Measurements from ENCODE around the gene DUSP12.
"Not testable (repeated sequence)": the region's sequence is repeated elsewhere in the genome, so short reads cannot be mapped to it uniquely, and the experiment has no call there.

DUSP12 gene

GRCh38 chr1:161720956-161721737 is 28.4 kb upstream of the DUSP12 start, which contains the start of gene FCRLB:
TSS of gene FCRLB (plus strand) at chr1:161721544. CDS start at chr1:161722673, 1,129 bp downstream.
- Histone ChIP-seq H3K4me1 (ENCODE audit: control insufficient read depth, insufficient read depth, low read length) (no peaks in the 10 kb centered on the region), H3K9ac (ENCODE audit: low read length) (no peak within 1 kb of the TSS), H3K4me3 (ENCODE audit: low read length) (no peak within 1 kb of the TSS), H3K36me3 (ENCODE audit: control insufficient read depth, insufficient read depth, low read length) (no peaks in the 10 kb centered on the region), H3K27me3 (ENCODE audit: control insufficient read depth, insufficient read depth, low read length) (peaks cover 44% of the 10 kb centered on the region), H3K9me3 (ENCODE audit: control insufficient read depth, low read length) (no peaks in the 10 kb centered on the region)

GRCh38 chr1:161721738-161722343 is 27.7 kb upstream of the DUSP12 start:
- Histone ChIP-seq H3K9me3 (ENCODE audit: control insufficient read depth, low read length) (no peaks in the 10 kb centered on the region), H3K9ac (ENCODE audit: low read length) (no peak overlapping the region), H3K4me3 (ENCODE audit: low read length) (no peak overlapping the region), H3K4me1 (ENCODE audit: control insufficient read depth, insufficient read depth, low read length) (no peaks in the 10 kb centered on the region), H3K36me3 (ENCODE audit: control insufficient read depth, insufficient read depth, low read length) (no peaks in the 10 kb centered on the region), H3K27me3 (ENCODE audit: control insufficient read depth, insufficient read depth, low read length) (peaks cover 48% of the 10 kb centered on the region)

DNA sequence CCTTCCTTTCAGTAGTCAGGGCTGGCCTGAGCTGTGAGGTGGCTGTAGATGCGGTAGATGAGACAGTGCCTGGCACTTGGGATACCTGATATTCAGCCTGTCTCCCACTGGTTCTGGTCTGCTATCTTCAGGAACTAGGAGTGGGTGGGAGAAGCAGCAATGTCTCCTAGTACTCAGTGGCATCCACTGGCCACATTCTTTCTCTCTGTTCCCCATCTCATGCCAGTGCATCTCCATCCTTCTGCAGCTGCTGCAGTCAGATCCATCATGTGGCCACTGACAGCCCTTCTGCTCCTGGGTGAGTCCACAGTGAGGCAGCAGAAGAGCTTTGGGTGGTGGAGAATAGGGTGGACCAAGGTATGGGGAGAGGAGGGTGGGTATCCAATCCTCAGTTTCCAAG is 27.2 kb upstream of the DUSP12 start:
- H3K9ac ChIP-seq (ENCODE audit: low read length) = no peak overlapping the region
- no peaks in the 10 kb centered on the region for H3K9me3 ChIP-seq (ENCODE audit: control insufficient read depth, low read length)
- H3K36me3 ChIP-seq (ENCODE audit: control insufficient read depth, insufficient read depth, low read length) = no peaks in the 10 kb centered on the region
- H3K4me1 ChIP-seq (ENCODE audit: control insufficient read depth, insufficient read depth, low read length) = no peaks in the 10 kb centered on the region
- H3K4me3 ChIP-seq (ENCODE audit: low read length) = no peak overlapping the region
- peaks cover 52% of the 10 kb centered on the region for H3K27me3 ChIP-seq (ENCODE audit: control insufficient read depth, insufficient read depth, low read length)

DNA sequence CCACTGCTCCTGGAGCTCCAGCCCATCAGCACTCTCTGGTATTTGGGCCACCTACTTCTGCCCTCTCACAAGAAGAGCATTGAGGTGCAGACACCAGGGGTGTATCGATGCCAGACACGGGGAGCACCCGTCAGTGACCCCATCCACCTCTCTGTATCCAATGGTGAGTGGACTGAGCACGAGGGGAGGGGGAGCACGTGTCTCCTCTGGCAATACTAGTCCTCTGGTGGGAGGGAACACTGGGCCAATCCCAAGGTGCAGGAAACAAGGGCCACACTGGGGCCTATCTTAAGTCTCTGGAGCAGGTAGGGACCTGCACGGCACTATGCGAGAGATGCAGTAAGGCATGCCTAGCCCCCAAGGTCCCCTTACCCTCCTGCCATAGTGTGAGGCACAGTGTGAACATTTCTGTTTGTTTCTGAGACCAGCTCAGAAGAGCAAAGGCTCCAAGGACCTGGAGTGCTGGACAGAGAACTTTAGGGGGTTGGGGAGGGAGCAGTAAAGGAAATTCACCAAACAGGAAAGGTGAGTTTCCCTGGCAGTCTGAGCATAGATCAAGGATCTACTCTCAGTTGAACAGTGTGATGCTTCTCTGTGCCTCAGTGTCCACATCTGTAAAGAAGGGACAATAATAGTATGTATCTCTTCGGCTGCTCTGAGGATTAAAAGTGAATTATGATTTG is 26.0 kb upstream of the DUSP12 start:
- Histone ChIP-seq H3K9me3 (ENCODE audit: control insufficient read depth, low read length) (no peaks in the 10 kb centered on the region), H3K27me3 (ENCODE audit: control insufficient read depth, insufficient read depth, low read length) (peaks cover 55% of the 10 kb centered on the region), H3K4me3 (ENCODE audit: low read length) (no peak overlapping the region), H3K9ac (ENCODE audit: low read length) (no peak overlapping the region), H3K4me1 (ENCODE audit: control insufficient read depth, insufficient read depth, low read length) (no peaks in the 10 kb centered on the region), H3K36me3 (ENCODE audit: control insufficient read depth, insufficient read depth, low read length) (no peaks in the 10 kb centered on the region)

- not testable (repeated sequence) for H3K4me1 ChIP-seq (ENCODE audit: control insufficient read depth, insufficient read depth, low read length); H3K36me3 ChIP-seq (ENCODE audit: control insufficient read depth, insufficient read depth, low read length); H3K9me3 ChIP-seq (ENCODE audit: control insufficient read depth, low read length)
- Histone ChIP-seq H3K4me3 (ENCODE audit: low read length) (peak overlapping the region; percentile 47), H3K27me3 (ENCODE audit: control insufficient read depth, insufficient read depth, low read length) (peaks cover 55% of the 10 kb centered on the region), H3K9ac (ENCODE audit: low read length) (peak overlapping the region; percentile 49)
These were observed 24.2 kb upstream of the DUSP12 start for GRCh38 chr1:161725258-161725907.

DNA sequence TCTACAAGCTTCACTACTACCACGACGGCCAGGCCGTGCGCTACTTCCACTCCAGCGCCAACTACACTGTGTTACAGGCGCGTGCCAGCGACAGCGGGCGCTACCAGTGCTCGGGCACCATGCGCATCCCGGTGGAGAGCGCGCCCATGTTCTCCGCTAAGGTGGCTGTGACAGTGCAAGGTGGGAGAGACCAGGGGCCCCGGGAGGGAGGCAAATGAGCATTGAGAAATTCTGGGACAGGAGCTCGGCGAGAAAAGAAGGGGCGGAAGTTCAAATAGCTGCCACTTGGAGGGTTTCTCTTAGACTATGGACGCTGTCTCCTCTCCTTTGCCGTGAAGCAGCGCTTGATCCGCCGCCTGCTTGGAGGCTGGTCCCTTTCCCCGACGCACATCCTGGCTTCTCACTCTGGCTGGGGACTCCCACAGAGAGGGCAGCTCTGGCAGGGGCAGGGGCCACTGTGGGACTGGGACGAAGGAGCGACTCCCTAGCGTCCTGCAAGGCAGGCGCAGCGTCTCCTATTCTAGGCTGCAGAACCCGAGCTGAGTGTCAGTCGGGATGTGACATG is 23.6 kb upstream of the DUSP12 start:
- H3K27me3 ChIP-seq (ENCODE audit: control insufficient read depth, insufficient read depth, low read length) = peaks cover 55% of the 10 kb centered on the region
- peak overlapping the region; percentile 47 for H3K4me3 ChIP-seq (ENCODE audit: low read length)
- no peaks in the 10 kb centered on the region for H3K9me3 ChIP-seq (ENCODE audit: control insufficient read depth, low read length)
- H3K36me3 ChIP-seq (ENCODE audit: control insufficient read depth, insufficient read depth, low read length) = no peaks in the 10 kb centered on the region
- H3K4me1 ChIP-seq (ENCODE audit: control insufficient read depth, insufficient read depth, low read length) = no peaks in the 10 kb centered on the region
- H3K9ac ChIP-seq (ENCODE audit: low read length) = peak overlapping the region; percentile 49

DNA sequence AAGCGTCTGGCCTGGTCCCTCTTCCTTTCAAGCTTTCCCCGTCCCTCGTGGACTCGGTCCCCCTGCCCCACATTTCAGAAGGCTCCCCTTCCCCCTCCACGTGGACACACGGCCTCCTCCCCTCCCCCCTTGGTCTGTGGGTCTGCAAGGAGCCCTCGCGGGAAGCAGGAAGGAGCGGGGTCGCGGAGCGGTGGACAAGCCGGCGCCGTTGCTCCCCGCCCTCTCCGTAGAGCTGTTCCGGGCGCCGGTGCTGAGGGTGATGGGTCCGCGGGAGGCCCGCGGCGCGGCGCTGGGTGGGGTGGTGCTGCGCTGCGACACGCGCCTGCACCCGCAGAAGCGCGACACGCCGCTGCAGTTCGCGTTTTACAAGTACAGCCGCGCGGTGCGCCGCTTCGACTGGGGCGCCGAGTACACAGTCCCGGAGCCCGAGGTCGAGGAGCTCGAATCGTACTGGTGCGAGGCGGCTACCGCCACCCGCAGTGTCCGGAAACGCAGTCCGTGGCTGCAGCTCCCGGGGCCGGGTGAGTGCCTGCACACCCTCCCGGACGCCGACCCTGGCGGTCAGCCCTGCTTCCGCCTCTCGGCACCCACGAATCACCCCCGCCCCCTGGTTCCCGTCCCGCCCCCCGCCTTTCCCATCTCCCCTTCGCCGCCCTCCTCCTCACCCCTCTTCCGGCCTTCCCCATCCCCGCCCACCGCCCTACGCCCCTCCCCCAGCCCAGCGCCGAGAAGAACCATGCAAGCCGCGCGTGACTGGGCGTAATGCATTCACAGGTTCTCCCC is 22.9 kb upstream of the DUSP12 start:
- H3K27me3 ChIP-seq (ENCODE audit: control insufficient read depth, insufficient read depth, low read length) = peaks cover 51% of the 10 kb centered on the region
- H3K4me3 ChIP-seq (ENCODE audit: low read length) = peak overlapping the region; percentile 48
- H3K9ac ChIP-seq (ENCODE audit: low read length) = peak overlapping the region; percentile 59
- no peaks in the 10 kb centered on the region for H3K9me3 ChIP-seq (ENCODE audit: control insufficient read depth, low read length)
- no peaks in the 10 kb centered on the region for H3K36me3 ChIP-seq (ENCODE audit: control insufficient read depth, insufficient read depth, low read length)
- H3K4me1 ChIP-seq (ENCODE audit: control insufficient read depth, insufficient read depth, low read length) = no peaks in the 10 kb centered on the region

DNA sequence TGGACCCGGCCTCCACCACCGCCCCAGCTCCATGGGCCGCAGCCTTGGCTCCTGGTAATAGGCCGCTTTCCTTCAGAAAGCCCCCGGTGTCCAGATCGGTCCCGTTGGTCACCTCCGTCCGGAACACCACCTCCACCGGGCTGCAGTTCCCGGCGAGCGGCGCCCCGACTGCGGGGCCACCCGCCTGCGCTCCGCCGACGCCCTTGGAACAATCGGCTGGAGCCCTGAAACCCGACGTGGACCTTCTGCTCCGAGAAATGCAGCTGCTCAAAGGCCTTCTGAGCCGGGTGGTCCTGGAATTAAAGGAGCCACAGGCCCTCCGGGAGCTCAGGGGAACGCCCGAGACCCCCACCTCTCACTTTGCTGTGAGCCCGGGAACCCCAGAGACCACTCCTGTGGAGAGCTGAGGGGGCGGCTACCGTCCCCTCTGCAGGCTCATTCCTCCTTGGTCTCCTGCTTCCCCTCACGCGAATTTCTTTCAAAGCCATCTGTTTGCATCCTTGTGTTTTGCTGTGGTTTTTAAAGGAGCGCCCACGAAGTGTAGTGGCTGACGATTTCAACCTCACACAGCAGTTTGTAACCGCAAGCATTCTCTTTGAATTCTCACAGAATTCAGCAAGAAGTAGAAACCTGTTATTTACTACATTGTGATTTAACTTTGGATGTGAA is 22.2 kb upstream of the DUSP12 start:
- H3K27me3 ChIP-seq (ENCODE audit: control insufficient read depth, insufficient read depth, low read length) = peaks cover 44% of the 10 kb centered on the region
- peak overlapping the region; percentile 0 for H3K4me3 ChIP-seq (ENCODE audit: low read length)
- H3K36me3 ChIP-seq (ENCODE audit: control insufficient read depth, insufficient read depth, low read length) = no peaks in the 10 kb centered on the region
- peak overlapping the region; percentile 59 for H3K9ac ChIP-seq (ENCODE audit: low read length)
- no peaks in the 10 kb centered on the region for H3K9me3 ChIP-seq (ENCODE audit: control insufficient read depth, low read length)
- H3K4me1 ChIP-seq (ENCODE audit: control insufficient read depth, insufficient read depth, low read length) = no peaks in the 10 kb centered on the region

GRCh38 chr1:161728376-161729226 is 21.0 kb upstream of the DUSP12 start:
- Histone ChIP-seq H3K4me1 (ENCODE audit: control insufficient read depth, insufficient read depth, low read length) (no peaks in the 10 kb centered on the region), H3K9ac (ENCODE audit: low read length) (no peak overlapping the region), H3K9me3 (ENCODE audit: control insufficient read depth, low read length) (no peaks in the 10 kb centered on the region), H3K36me3 (ENCODE audit: control insufficient read depth, insufficient read depth, low read length) (no peaks in the 10 kb centered on the region), H3K4me3 (ENCODE audit: low read length) (no peak overlapping the region), H3K27me3 (ENCODE audit: control insufficient read depth, insufficient read depth, low read length) (peaks cover 33% of the 10 kb centered on the region)

DNA sequence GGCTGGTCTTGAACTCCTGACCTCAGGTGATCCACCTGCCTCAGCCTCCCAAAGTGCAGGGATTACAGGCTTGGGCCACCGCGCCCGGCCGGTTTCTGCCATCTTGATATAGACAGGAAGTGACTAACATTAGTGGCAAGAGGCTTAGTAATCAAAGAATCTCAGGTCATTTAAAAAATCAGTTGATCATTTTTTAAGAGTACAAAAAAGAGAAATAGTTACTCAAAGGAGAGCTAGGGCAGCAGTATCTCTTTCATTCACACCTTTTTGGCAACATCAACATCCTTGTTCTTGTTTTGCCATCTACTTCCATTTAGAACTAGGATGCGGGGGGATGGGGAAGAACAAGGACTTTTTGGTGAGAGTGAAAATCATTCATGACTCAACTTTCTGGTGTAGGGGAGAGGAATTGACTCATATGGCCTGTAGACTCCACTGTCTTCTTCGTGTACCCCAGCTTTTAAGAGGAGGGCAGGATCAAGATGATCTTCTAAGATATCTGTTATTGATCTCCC is 19.5 kb upstream of the DUSP12 start:
- Histone ChIP-seq H3K27me3 (ENCODE audit: control insufficient read depth, insufficient read depth, low read length) (peaks cover 22% of the 10 kb centered on the region), H3K9ac (ENCODE audit: low read length) (no peak overlapping the region), H3K4me3 (ENCODE audit: low read length) (no peak overlapping the region), H3K36me3 (ENCODE audit: control insufficient read depth, insufficient read depth, low read length) (no peaks in the 10 kb centered on the region), H3K4me1 (ENCODE audit: control insufficient read depth, insufficient read depth, low read length) (no peaks in the 10 kb centered on the region), H3K9me3 (ENCODE audit: control insufficient read depth, low read length) (no peaks in the 10 kb centered on the region)
